HepG2 (cell line): ENCODE results near the gene PHOSPHO2. TPM values are rescaled to one million over a fixed set of nuclear protein-coding genes. Genes with fewer than 3 reads are reported as not detected.

Source experiments
- BRD4 ChIP-seq: sonication (generic); formaldehyde crosslinking; IDR thresholded peaks from 2 replicates; pipeline ENCODE4 v1.4.0; 2020; ENCODE audit warnings: missing genetic modification reagents
- FIP1L1 ChIP-seq: fragments of 200-400 bp; formaldehyde crosslinking; IDR thresholded peaks from 2 replicates; pipeline ENCODE4 v1.6.1; 2018; ENCODE audit warnings: low read depth, mild to moderate bottlenecking, low read length, moderate library complexity, borderline replicate concordance; ENCODE audit not compliant: insufficient read depth
- FOXK2 ChIP-seq: fragments of 450-650 bp; IDR thresholded peaks from 2 replicates; pipeline ENCODE4 v1.6.1; 2016
- GABPA ChIP-seq, 2 experiments: IDR thresholded peaks; 2 replicates each; pipeline ENCODE4 v1.6.1; 2011 to 2016; ENCODE audit warnings: low read depth in 2 of 2, low read length in 1 of 2, missing biosample characterization in 1 of 2, missing genetic modification characterization in 1 of 2
- HMG20A ChIP-seq: IDR thresholded peaks from 2 replicates; pipeline ENCODE4 v1.6.1; 2016; ENCODE audit warnings: borderline replicate concordance
- KAT8 ChIP-seq: IDR thresholded peaks from 2 replicates; pipeline ENCODE4 v1.6.1; 2016; ENCODE audit warnings: missing genetic modification reagents, missing compliant biosample characterization
- POLR2AphosphoS5 ChIP-seq: IDR thresholded peaks from 2 replicates; pipeline ENCODE4 v1.6.1; 2012; ENCODE audit warnings: low read depth, low read length
- PRPF4 ChIP-seq: fragments of 200-400 bp; formaldehyde crosslinking; IDR thresholded peaks from 2 replicates; pipeline ENCODE4 v1.6.1; 2016; ENCODE audit warnings: low read length, low read depth; ENCODE audit not compliant: poor library complexity, severe bottlenecking
- RBAK ChIP-seq: sonication (generic); formaldehyde crosslinking; IDR thresholded peaks from 2 replicates; pipeline ENCODE4 v1.5.1; 2020; ENCODE audit warnings: mild to moderate bottlenecking, missing genetic modification reagents
- SETDB1 ChIP-seq: sonication (generic); formaldehyde crosslinking; IDR thresholded peaks from 2 replicates; pipeline ENCODE4 v1.5.1; 2020; ENCODE audit warnings: missing genetic modification reagents, mild to moderate bottlenecking, borderline replicate concordance
- SP5 ChIP-seq: IDR thresholded peaks from 2 replicates; pipeline ENCODE4 v1.6.1; 2016; ENCODE audit warnings: low read depth, borderline replicate concordance
- U2AF2 ChIP-seq: fragments of 200-400 bp; formaldehyde crosslinking; IDR thresholded peaks from 2 replicates; pipeline ENCODE4 v1.6.1; 2017; ENCODE audit warnings: low read depth, mild to moderate bottlenecking, low read length
- ZBTB7B ChIP-seq: sonication (generic); formaldehyde crosslinking; IDR thresholded peaks from 2 replicates; pipeline ENCODE4 v1.4.0; 2020; ENCODE audit warnings: missing genetic modification reagents
- ZEB1 ChIP-seq: IDR thresholded peaks from 2 replicates; pipeline ENCODE4 v1.6.1; 2012; ENCODE audit warnings: mild to moderate bottlenecking, low read depth, inconsistent platforms; ENCODE audit not compliant: insufficient replicate concordance
- ZFP41 ChIP-seq: sonication (generic); formaldehyde crosslinking; IDR thresholded peaks from 2 replicates; pipeline ENCODE4 v1.4.0; 2020; ENCODE audit warnings: mild to moderate bottlenecking, missing genetic modification reagents, borderline replicate concordance
- ZNF605 ChIP-seq: sonication (generic); formaldehyde crosslinking; IDR thresholded peaks from 2 replicates; pipeline ENCODE4 v1.8.0; 2022; ENCODE audit warnings: mild to moderate bottlenecking, missing genetic modification reagents
- ZNF607 ChIP-seq: sonication (generic); formaldehyde crosslinking; IDR thresholded peaks from 2 replicates; pipeline ENCODE4 v1.5.1; 2020; ENCODE audit warnings: missing genetic modification reagents, mild to moderate bottlenecking, borderline replicate concordance
- ZNF672 ChIP-seq: sonication (generic); formaldehyde crosslinking; IDR thresholded peaks from 2 replicates; pipeline ENCODE4 v1.8.1; 2022; ENCODE audit warnings: missing genetic modification reagents
- ZNF687 ChIP-seq: sonication (generic); formaldehyde crosslinking; IDR thresholded peaks from 2 replicates; pipeline ENCODE4 v1.5.1; 2020; ENCODE audit warnings: mild to moderate bottlenecking, missing genetic modification reagents, moderate library complexity
- ZNF772 ChIP-seq: sonication (generic); formaldehyde crosslinking; IDR thresholded peaks from 2 replicates; pipeline ENCODE4 v1.5.0; 2020; ENCODE audit warnings: mild to moderate bottlenecking, missing genetic modification reagents
- ZZZ3 ChIP-seq: sonication (generic); formaldehyde crosslinking; IDR thresholded peaks from 2 replicates; pipeline ENCODE4 v1.4.0; 2020; ENCODE audit warnings: missing genetic modification reagents, mild to moderate bottlenecking, borderline replicate concordance
- polyA plus RNA-seq, 8 experiments: library from polyadenylated mRNA; depleted of rRNA in 3 of 8; stranded (reverse) in 7 of 8; unstranded in 1 of 8; fragments of >200 nt; fragmentation: Illumina TruSeq in 4 of 8; extraction: Trizol in 4 of 8; gene quantifications; 2 replicates each; pipeline versions ENCODE4 v1.2.1 to v1.2.3, GENCODE V29; 2011 to 2016; ENCODE audit warnings: low read depth in 4 of 8, missing spikeins in 1 of 8, mixed read lengths in 1 of 8; ENCODE audit not compliant: insufficient read depth in 1 of 8
- total RNA-seq, 5 experiments: library from RNA; depleted of rRNA; stranded (reverse); fragments of >200 nt; fragmentation: Illumina TruSeq; extraction: Trizol; gene quantifications; 2 replicates each; pipeline ENCODE4 v1.2.3, GENCODE V29; 2016; ENCODE audit warnings: low read depth in 1 of 5
- TF ChIP-seq, protein P1 (sequence below): sonication (generic); formaldehyde crosslinking; IDR thresholded peaks from 2 replicates; pipeline ENCODE4 v1.4.0; 2020; ENCODE audit warnings: missing genetic modification reagents, borderline replicate concordance
- TF ChIP-seq, protein P2 (sequence below): sonication (generic); formaldehyde crosslinking; IDR thresholded peaks from 2 replicates; pipeline ENCODE4 v1.5.0; 2020; ENCODE audit warnings: mild to moderate bottlenecking, missing genetic modification reagents

Gene PHOSPHO2
- total and polyA plus RNA-seq, 2 of the 13 experiments (the other 11 are each of a cell fraction or from before 2014, with no cell fraction given) = 6.1 to 11.4 TPM

GRCh38 chr2:169683425-169684134 is 10.7 kb upstream of the PHOSPHO2 start (continued):
- TF ChIP-seq ZFP41 (no peak), ZNF687 (CRISPR knock-in tag) (no peak), ZEB1 (no peak), SETDB1 (CRISPR knock-in tag) (no peak), BRD4 (CRISPR knock-in tag) (no peak), SP5 (CRISPR knock-in tag) (no peak), FIP1L1 (no peak), FOXK2 (no peak), PRPF4 (no peak), KAT8 (CRISPR knock-in tag) (peak; percentile 84), ZNF605 (peak; percentile 65; the same call in 1 of the 2 replicates), ZNF672 (CRISPR knock-in tag) (no peak), ZZZ3 (CRISPR knock-in tag) (no peak), HMG20A (CRISPR knock-in tag) (peak; percentile 85; the same call in 1 of the 2 replicates), RBAK (CRISPR knock-in tag) (peak; percentile 94), ZNF607 (no peak), POLR2AphosphoS5 (peak; percentile 77), GABPA (IDR thresholded peaks at IDR 0.05; ENCODE audit: low read depth, low read length) (no peak), GABPA (CRISPR knock-in tag; IDR thresholded peaks at IDR 0.05; ENCODE audit: low read depth) (peak; percentile 83), U2AF2 (no peak), ZNF772 (peak; percentile 74; the same call in 1 of the 2 replicates), ZBTB7B (CRISPR knock-in tag) (peak; percentile 49)
- TF ChIP-seq, protein P1, sequence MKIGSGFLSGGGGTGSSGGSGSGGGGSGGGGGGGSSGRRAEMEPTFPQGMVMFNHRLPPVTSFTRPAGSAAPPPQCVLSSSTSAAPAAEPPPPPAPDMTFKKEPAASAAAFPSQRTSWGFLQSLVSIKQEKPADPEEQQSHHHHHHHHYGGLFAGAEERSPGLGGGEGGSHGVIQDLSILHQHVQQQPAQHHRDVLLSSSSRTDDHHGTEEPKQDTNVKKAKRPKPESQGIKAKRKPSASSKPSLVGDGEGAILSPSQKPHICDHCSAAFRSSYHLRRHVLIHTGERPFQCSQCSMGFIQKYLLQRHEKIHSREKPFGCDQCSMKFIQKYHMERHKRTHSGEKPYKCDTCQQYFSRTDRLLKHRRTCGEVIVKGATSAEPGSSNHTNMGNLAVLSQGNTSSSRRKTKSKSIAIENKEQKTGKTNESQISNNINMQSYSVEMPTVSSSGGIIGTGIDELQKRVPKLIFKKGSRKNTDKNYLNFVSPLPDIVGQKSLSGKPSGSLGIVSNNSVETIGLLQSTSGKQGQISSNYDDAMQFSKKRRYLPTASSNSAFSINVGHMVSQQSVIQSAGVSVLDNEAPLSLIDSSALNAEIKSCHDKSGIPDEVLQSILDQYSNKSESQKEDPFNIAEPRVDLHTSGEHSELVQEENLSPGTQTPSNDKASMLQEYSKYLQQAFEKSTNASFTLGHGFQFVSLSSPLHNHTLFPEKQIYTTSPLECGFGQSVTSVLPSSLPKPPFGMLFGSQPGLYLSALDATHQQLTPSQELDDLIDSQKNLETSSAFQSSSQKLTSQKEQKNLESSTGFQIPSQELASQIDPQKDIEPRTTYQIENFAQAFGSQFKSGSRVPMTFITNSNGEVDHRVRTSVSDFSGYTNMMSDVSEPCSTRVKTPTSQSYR = no peak
- TF ChIP-seq, protein P2, sequence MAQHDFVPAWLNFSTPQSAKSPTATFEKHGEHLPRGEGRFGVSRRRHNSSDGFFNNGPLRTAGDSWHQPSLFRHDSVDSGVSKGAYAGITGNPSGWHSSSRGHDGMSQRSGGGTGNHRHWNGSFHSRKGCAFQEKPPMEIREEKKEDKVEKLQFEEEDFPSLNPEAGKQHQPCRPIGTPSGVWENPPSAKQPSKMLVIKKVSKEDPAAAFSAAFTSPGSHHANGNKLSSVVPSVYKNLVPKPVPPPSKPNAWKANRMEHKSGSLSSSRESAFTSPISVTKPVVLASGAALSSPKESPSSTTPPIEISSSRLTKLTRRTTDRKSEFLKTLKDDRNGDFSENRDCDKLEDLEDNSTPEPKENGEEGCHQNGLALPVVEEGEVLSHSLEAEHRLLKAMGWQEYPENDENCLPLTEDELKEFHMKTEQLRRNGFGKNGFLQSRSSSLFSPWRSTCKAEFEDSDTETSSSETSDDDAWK = no peak
